ENCODE measurements around the gene PRSS12. TPM values are rescaled to one million over a fixed set of nuclear protein-coding genes. Genes with fewer than 3 reads are reported as not detected.

The PRSS12 gene
- total RNA-seq, 1 experiment from 2014 or later = 13.8 TPM

DNA sequence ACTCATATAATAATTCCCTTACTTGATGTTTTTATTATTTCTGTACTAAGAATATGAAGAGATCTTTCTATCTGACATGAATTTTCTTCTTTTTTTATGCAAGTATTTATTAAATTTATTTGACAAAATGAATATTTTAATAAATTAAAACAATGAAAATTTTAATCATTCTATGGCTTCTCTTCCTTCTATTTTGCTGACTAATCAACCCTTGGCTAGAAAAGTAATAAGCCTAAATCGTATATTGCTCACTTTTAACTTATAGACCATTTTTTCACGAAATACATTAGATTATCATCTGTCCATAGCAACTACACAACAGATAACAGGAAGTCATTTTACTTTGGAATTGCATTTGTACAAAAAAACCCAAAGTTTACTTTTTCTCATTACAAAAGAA is 38.6 kb downstream of the PRSS12 start:
- POLR2A ChIA-PET = no interaction called here
- H3K27me3 ChIP-seq (ENCODE audit: insufficient read depth, low read length) = no peaks in the 10 kb centered on the region
- no TSS peak for BruUV-seq (replicated peaks)
- H3K4me1 ChIP-seq (ENCODE audit: control insufficient read depth in 1 of 2, insufficient read depth in 2 of 2, low read length in 2 of 2) = no peaks in the 10 kb centered on the region
- intact Hi-C loops (cut with micrococcal nuclease) = no loop called here
- H3K79me2 ChIP-seq (ENCODE audit: insufficient read depth, low read length) = no peaks in the 10 kb centered on the region
- no peak overlapping the region for H3K4me2 ChIP-seq (ENCODE audit: low read length)
- RAD21 ChIA-PET (ENCODE audit: low non-redundant PET in 1 of 2, low total read pairs in 2 of 2, uncharacterized antibody in 2 of 2, unreplicated experiment in 2 of 2) = no interaction called here
- no peak overlapping the region for H2AFZ ChIP-seq (ENCODE audit: low read depth, low read length, poor library complexity, severe bottlenecking)
- no peak overlapping the region for H3K27ac ChIP-seq (ENCODE audit: low read depth, low read length)
- no peak for DNase-seq (ENCODE audit: low read depth, low spot score)
- no peaks in the 10 kb centered on the region for H4K20me1 ChIP-seq (ENCODE audit: insufficient read depth)
- H3K9me2 ChIP-seq (ENCODE audit: insufficient read depth) = no peaks in the 10 kb centered on the region
- no peak overlapping the region for H3K4me3 ChIP-seq (replicated peaks in 1 of 2; ENCODE audit: low read depth in 1 of 2, low read length in 2 of 2)
- no peak overlapping the region for H3K9ac ChIP-seq (ENCODE audit: low read length)
- no peaks in the 10 kb centered on the region for H3K36me3 ChIP-seq (ENCODE audit: control insufficient read depth in 1 of 2, insufficient read depth in 2 of 2, low read length in 2 of 2)
- ATAC-seq = no peak
- H3K9me3 ChIP-seq (ENCODE audit: control insufficient read depth in 1 of 2, insufficient read depth in 1 of 2, low read depth in 1 of 2, low read length in 2 of 2) = no peaks in the 10 kb centered on the region
- TF ChIP-seq ATF3 (IDR thresholded peaks at IDR 0.05) = no peak
- TF ChIP-seq FOSL1 (IDR thresholded peaks at IDR 0.05; ENCODE audit: low read depth) = no peak
- TF ChIP-seq SP1 (IDR thresholded peaks at IDR 0.05; ENCODE audit: low read depth) = no peak
- no peak for TF ChIP-seq JUND (IDR thresholded peaks at IDR 0.05)
- no peak for TF ChIP-seq EGR1 (IDR thresholded peaks at IDR 0.05; ENCODE audit: low read depth)
- CTCF ChIA-PET = no interaction called here

- Histone ChIP-seq H4K20me1 (ENCODE audit: insufficient read depth) (no peaks in the 10 kb centered on the region), H3K4me3 (replicated peaks in 1 of 2; ENCODE audit: low read depth in 1 of 2, low read length in 2 of 2) (no peak overlapping the region), H3K27ac (ENCODE audit: low read depth, low read length) (no peak overlapping the region), H2AFZ (ENCODE audit: low read depth, low read length, poor library complexity, severe bottlenecking) (no peak overlapping the region), H3K4me1 (ENCODE audit: control insufficient read depth in 1 of 2, insufficient read depth in 2 of 2, low read length in 2 of 2) (no peaks in the 10 kb centered on the region), H3K9ac (ENCODE audit: low read length) (no peak overlapping the region), H3K36me3 (ENCODE audit: control insufficient read depth in 1 of 2, insufficient read depth in 2 of 2, low read length in 2 of 2) (no peaks in the 10 kb centered on the region), H3K4me2 (ENCODE audit: low read length) (no peak overlapping the region), H3K9me2 (ENCODE audit: insufficient read depth) (no peaks in the 10 kb centered on the region), H3K27me3 (ENCODE audit: insufficient read depth, low read length) (no peaks in the 10 kb centered on the region), H3K79me2 (ENCODE audit: insufficient read depth, low read length) (no peaks in the 10 kb centered on the region), H3K9me3 (ENCODE audit: control insufficient read depth in 1 of 2, insufficient read depth in 1 of 2, low read depth in 1 of 2, low read length in 2 of 2) (no peaks in the 10 kb centered on the region)
- no peak for ATAC-seq
- TF ChIP-seq POLR2A (IDR thresholded peaks at IDR 0.05; ENCODE audit: borderline replicate concordance, extremely low read depth, insufficient read depth, insufficient read length) (no peak), POLR2AphosphoS5 (IDR thresholded peaks at IDR 0.05; ENCODE audit: low read depth, low read length) (no peak), EZH2 (IDR thresholded peaks at IDR 0.05) (no peak), SRF (IDR thresholded peaks at IDR 0.05; ENCODE audit: low read depth) (no peak), FOSL1 (IDR thresholded peaks at IDR 0.05; ENCODE audit: low read depth) (no peak), ZFX (IDR thresholded peaks at IDR 0.05) (no peak), SP1 (IDR thresholded peaks at IDR 0.05; ENCODE audit: low read depth) (no peak), MAX (IDR thresholded peaks at IDR 0.05) (no peak), REST (IDR thresholded peaks at IDR 0.05; ENCODE audit: low read depth) (no peak)
- ChIA-PET CTCF (no interaction called here), RAD21 (ENCODE audit: low non-redundant PET in 1 of 2, low total read pairs in 2 of 2, uncharacterized antibody in 2 of 2, unreplicated experiment in 2 of 2) (no interaction called here), POLR2A (no interaction called here)
- no peak for DNase-seq (ENCODE audit: low read depth, low spot score)
- intact Hi-C loops (cut with micrococcal nuclease) = no loop called here
- no TSS peak for BruUV-seq (replicated peaks)
Measured at GRCh38 chr4:118313098-118313497, 39.7 kb downstream of the PRSS12 start.
